Transverse colon (tissue), 4 donors: ENCODE data around the gene RASSF3.

Experiments used
- CTCF ChIP-seq, 5 experiments: fragments of 200-600 bp in 3 of 5; fragments of 450-650 bp in 2 of 5; sonication (generic) in 3 of 5; IDR thresholded peaks; 1 replicate in 2 of 5; 2 replicates in 3 of 5; pipeline ENCODE4 v1.5.1; 2016 to 2017; ENCODE audit warnings: antibody characterized with exemption in 5 of 5, inconsistent platforms in 3 of 5, mild to moderate bottlenecking in 2 of 5, moderate library complexity in 1 of 5
- POLR2A ChIP-seq: fragments of 450-650 bp; IDR thresholded peaks from one replicate; pipeline ENCODE4 v1.6.1; 2016; ENCODE audit warnings: antibody characterized with exemption, mild to moderate bottlenecking, moderate library complexity
- POLR2AphosphoS5 ChIP-seq, 3 donors: sonication (generic); formaldehyde crosslinking; IDR thresholded peaks; one replicate each; pipeline ENCODE4 v1.6.1; 2016; ENCODE audit warnings: antibody characterized with exemption in 3 of 3

- TF ChIP-seq POLR2AphosphoS5 (IDR thresholded peaks at IDR 0.05), result no peak
- no peak for TF ChIP-seq CTCF (IDR thresholded peaks at IDR 0.05)
- no peak for TF ChIP-seq POLR2A
Observed at GRCh38 chr12:64655141-64655540, 44.8 kb downstream of the RASSF3 start.
